ENCODE data around the gene DCLK1. TPM values are rescaled to one million over a fixed set of nuclear protein-coding genes. Genes with fewer than 3 reads are reported as not detected.

DCLK1 gene
- total RNA-seq, 1 experiment from 2014 or later, result 0.10 TPM

GRCh38 chr13:35865341-35866240 lies 265.6 kb downstream of the DCLK1 start (continued):
- TF ChIP-seq CTCF (IDR thresholded peaks at IDR 0.05 in 2 of 3, conservative IDR thresholded peaks at IDR 0.05 in 1 of 3; ENCODE audit: borderline replicate concordance in 1 of 3, insufficient read depth in 1 of 3, low read depth in 2 of 3, low read length in 2 of 3) (no peak), EGR1 (IDR thresholded peaks at IDR 0.05; ENCODE audit: low read depth) (no peak), TCF7L2 (IDR thresholded peaks at IDR 0.05; ENCODE audit: borderline replicate concordance, extremely low read depth, insufficient read depth, insufficient read length) (no peak), FOSL1 (IDR thresholded peaks at IDR 0.05; ENCODE audit: low read depth) (no peak), CEBPB (IDR thresholded peaks at IDR 0.05; ENCODE audit: low read depth) (no peak)

- H3K4me1 ChIP-seq (ENCODE audit: control insufficient read depth in 1 of 2, insufficient read depth in 2 of 2, low read length in 2 of 2), result peaks cover 5 to 8% of the 10 kb centered on the region in 2 experiments
- peaks cover 49% of the 10 kb centered on the region for H3K27me3 ChIP-seq (ENCODE audit: insufficient read depth, low read length)
- no peaks in the 10 kb centered on the region for H3K36me3 ChIP-seq (ENCODE audit: control insufficient read depth in 1 of 2, insufficient read depth in 2 of 2, low read length in 2 of 2)
- POLR2A ChIA-PET, result no interaction called here
- TF ChIP-seq MAX (IDR thresholded peaks at IDR 0.05) (no peak), ZBTB33 (IDR thresholded peaks at IDR 0.05; ENCODE audit: extremely low read depth, insufficient replicate concordance, low read length) (no peak), CBX3 (IDR thresholded peaks at IDR 0.05; ENCODE audit: low read depth) (no peak), ATF3 (IDR thresholded peaks at IDR 0.05) (no peak), POLR2A (IDR thresholded peaks at IDR 0.05; ENCODE audit: borderline replicate concordance, extremely low read depth, insufficient read depth, insufficient read length) (no peak), POLR2AphosphoS5 (IDR thresholded peaks at IDR 0.05; ENCODE audit: low read depth, low read length) (no peak), EZH2 (IDR thresholded peaks at IDR 0.05) (no peak)
- no TSS peak for BruUV-seq (replicated peaks)
- H3K4me2 ChIP-seq (ENCODE audit: low read length), result no peak overlapping the region
- no peaks in the 10 kb centered on the region for H3K9me2 ChIP-seq (ENCODE audit: insufficient read depth)
- H3K27ac ChIP-seq (ENCODE audit: low read depth, low read length), result no peak overlapping the region
- RAD21 ChIA-PET (ENCODE audit: low non-redundant PET in 1 of 2, low total read pairs in 2 of 2, uncharacterized antibody in 2 of 2, unreplicated experiment in 2 of 2), result no interaction called here
- H4K20me1 ChIP-seq (ENCODE audit: insufficient read depth), result no peaks in the 10 kb centered on the region
- ATAC-seq, result no peak
- no peak overlapping the region for H3K9ac ChIP-seq (ENCODE audit: low read length)
- no peak overlapping the region for H2AFZ ChIP-seq (ENCODE audit: low read depth, low read length, poor library complexity, severe bottlenecking)
- no peak overlapping the region for H3K4me3 ChIP-seq (replicated peaks in 1 of 2; ENCODE audit: low read depth in 1 of 2, low read length in 2 of 2)
- DNase-seq (ENCODE audit: low read depth, low spot score), result no peak
- CTCF ChIA-PET, result no interaction called here
- no peaks in the 10 kb centered on the region for H3K79me2 ChIP-seq (ENCODE audit: insufficient read depth, low read length)
- intact Hi-C loops (cut with micrococcal nuclease), result no loop called here
- no peaks in the 10 kb centered on the region for H3K9me3 ChIP-seq (ENCODE audit: control insufficient read depth in 1 of 2, insufficient read depth in 1 of 2, low read depth in 1 of 2, low read length in 2 of 2)
These were observed 270.5 kb downstream of the DCLK1 start for GRCh38 chr13:35860661-35861060.
